NCI-H128 (cell line): ENCODE measurements around the gene RSBN1L.
"Not testable (repeated sequence)": the region's sequence is repeated elsewhere in the genome, so short reads cannot be mapped to it uniquely, and the experiment has no call there.

Experiments
- DNase-seq: peaks from one replicate; lab custom pipeline; 2025; ENCODE audit not compliant: unreplicated experiment; lab: John Stamatoyannopoulos, UW

RSBN1L gene

DNA sequence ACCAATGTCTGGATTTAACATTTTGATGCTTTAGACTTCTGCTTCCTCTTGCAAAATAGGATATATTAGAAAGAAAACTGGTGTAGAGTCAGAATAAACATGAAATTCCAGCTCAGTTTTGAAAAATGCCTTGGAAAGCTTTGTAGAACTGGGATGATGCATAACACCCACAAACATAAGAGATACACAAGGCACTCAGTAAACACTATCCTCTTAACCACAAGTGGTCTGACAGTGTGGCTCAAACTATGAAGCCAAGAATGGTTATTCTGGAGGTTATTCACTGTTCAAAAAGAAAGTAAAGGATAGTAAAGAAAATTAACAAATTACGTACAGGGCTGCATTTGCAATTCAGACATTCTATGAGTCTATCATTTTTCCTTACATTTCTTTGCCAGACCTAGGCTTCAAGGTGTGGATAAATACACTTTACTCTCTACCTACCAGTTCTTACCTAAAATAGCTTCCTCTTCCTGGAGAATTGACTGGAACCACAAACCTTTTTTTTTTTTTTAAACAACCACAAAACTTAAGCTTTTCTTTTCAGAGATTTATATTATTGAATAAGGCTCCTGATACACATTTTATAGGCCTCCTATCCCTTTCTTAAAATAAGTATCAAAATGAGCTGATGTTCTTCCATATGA is 9.0 kb upstream of the RSBN1L start:
- DNase-seq, result no peak

DNA sequence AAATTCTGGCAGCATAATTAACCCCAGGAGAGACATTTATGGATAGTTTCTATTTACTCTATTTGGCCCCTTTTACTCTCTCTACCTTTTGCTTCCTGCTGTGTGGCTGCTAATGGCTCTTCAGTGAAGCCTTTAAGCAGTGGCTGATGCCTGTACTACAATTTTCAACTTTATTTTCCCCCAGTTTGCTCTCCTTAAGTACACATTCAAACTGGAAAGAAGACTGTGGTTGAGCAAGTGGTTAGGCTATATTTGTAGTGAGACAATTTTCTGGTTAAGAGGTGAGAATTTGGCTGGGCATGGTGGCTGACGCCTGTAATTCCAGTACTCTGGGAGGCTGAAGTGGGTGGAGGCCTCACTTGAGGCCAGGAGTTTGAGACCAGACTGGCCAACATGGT is 8.5 kb upstream of the RSBN1L start:
- DNase-seq, result no peak

DNA sequence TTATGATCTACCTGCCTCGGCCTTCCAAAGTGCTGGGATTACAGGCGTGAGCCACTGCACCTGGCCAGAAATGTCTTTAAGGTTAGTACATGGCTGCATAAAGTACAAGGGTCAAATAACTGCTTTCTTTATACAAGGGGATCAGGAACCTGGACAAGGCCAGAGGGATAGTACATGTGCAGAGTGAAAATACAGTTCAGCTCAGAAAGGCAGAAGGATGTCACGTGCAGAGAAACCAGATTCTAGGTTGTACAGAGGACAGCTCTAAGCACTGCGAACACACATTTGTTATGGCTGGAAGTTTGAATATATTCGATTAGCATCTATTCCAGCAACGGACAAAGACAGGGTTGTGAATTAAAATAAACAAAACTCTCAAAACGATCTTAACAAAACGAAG is 6.0 kb upstream of the RSBN1L start:
- no peak for DNase-seq

DNA sequence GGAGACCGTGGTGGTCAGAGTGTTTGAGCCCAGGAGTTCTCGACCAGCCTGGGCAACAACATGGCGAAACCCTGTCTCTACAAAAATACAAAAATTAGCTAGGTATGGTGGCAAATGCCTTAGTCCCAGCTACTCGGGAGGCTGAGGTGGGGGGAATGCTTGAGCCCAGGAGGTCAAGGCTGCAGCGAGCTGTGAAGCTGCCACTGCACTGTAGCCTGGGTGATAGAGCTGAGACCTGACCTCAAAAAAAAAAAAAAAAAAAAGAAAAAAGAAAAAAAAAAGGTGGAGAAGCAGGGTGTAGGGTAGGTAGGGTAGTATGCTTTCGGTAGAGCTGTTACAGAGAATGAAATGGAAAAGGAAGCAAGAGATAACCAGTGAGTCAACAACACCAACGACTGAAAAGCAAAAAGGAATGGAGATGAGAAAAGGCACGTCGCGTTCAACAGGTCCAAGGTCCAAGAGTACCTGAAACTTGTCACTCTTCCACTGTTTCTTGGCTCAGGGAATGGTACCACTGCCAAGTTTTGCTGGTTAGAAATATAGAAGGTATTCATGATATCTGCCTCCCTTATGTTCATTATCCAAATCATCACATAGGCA is 4.3 kb upstream of the RSBN1L start:
- DNase-seq, result no peak

DNA sequence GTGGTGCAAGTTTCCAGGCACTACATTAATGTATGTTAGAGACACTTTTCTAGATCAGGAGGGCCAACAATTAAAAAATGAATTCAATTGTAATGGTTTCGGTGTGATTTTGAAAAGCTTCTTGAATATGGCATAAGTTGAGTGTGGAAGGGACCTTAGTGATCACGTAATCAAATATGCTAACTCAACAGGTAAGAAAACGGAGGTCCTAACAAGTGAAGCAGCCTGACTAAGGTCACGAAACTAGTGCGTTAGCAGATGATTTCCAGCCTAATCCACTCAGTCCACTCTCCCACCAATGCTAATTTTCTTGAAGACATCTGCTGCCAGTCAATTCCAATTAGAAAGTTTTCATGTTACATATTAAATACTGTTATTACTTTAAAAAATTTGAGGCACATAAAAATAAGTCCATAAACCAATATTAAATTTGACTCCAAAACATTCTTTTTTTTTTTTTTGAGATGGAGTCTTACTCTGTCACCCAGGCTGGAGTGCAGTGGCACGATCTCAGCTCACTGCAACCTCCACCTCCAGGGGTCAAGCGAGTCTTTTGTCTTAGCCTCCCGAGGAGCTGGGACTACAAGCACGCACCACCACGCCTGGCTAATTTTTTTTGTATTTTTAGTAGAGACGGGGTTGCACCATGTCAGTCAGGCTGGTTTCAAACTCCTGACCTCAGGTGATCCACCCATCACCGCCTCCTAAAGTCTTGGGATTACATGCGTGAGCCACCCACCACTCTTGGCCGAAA is 2.3 kb upstream of the RSBN1L start:
- no peak for DNase-seq

DNA sequence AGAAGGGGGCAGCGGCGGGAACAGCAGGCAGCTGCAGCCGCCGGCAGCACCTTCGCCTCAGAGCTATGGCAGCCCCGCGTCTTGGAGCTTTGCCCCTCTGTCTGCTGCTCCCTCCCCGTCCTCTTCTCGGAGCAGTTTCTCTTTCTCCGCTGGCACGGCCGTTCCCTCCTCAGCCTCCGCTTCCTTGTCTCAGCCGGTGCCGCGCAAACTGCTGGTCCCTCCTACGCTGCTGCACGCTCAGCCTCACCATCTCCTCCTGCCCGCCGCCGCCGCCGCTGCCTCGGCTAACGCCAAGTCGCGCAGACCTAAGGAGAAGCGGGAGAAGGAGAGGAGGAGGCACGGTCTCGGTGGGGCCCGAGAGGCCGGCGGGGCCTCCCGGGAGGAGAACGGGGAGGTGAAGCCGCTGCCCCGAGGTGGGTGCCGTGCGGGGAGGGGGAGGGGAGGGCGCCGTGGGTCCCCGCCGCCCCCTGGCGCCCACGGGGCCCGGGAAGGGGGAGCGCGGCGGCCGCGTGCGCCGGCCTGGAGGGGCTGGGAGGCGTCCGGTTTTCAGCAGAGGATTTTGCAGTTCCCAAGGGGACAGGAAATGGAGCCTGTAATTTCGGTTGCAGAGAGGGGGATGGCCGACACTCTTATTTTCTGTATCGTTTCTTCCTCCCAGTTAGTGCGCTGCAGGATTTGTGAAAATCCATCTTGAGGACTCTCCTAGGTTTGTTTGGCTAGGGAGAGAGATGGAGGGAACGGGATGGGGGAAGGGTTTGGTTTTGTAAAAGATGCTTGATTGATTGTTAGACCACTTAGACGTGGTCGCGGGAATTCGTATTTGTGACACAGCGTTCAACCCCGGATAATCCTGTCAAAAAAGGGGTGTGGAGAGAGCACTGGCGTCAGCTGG is 630 bp downstream of the RSBN1L start:
- no peak for DNase-seq

DNA sequence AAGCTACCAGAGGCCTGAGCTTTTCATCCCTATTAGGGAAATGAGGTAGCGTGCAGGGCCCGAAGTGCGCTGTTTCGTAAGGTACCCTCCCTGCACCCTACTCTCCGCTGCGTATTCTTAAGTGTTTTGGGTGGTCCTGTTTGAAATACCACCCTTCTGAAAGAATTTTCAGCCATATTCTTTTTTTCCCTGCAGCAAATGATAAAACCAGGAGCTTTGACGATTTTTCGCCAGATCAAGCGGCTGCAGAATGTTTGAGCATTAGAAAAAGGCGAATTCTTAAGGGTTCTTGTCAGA is 1.2 kb downstream of the RSBN1L start:
- no peak for DNase-seq

DNA sequence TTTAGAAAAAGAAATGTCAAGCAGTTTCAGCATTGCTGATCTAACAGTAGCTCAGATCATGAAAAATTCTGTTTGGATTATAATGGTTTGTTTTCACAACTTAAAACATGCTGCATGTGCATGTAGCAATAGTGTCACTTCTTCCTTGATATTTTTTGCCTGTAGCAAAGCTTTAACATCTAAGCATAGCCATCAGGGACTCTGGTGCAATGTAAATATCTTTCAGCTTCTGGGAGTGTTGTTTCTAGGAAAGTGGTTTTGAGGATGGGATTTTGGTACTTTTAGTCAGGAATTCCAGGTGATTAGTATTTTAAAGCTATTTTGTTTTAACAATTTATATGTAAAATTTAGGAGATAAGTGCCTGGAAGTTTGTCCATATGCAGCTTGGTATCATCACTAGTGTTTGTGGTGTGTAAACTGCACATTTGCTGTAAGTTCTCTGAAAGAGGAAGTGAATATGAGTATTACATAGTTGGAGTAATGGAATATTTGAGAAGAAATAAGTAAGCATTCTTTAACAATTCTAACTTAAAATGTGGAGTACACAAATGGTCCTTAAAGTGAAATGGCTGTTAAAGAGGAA is 1.9 kb downstream of the RSBN1L start:
- no peak for DNase-seq

DNA sequence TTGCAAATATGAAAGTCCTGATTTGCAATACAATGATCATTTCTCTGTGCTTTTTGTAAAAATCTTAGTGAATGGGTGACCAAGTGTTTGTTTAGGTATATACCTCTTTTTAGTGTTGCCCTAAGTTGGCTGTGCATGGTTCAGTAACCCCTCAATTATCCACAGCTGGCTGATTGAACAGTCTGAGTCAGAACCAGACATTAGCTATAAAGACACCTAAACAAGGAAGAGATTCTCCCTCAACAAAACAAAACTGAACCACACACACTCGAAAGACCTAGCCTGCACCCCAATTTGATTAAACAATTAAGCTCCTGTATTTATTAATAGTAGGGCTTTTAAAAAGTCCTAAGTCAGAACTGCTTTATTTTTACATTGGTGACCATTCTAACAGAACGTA is 2.8 kb downstream of the RSBN1L start:
- no peak for DNase-seq

DNA sequence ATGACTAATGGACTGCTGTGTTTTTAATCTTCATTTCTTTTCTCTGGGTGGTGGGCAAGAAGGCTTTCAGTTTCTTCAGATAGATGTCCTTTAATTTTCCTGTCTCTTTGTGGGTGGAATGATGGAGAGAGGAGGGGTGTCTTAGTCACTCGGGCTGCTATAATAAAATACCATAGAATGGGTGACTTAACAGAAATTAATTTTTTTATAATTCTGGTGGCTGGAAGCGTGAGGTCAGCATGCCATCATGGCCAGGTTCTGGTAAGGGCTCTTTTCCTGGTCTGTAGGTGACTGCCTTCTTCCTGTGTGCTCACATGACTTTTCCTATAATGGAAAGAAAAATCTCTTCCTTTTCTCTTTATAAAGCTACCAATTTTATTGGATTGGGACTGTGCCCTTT is 6.3 kb downstream of the RSBN1L start:
- no peak for DNase-seq

DNA sequence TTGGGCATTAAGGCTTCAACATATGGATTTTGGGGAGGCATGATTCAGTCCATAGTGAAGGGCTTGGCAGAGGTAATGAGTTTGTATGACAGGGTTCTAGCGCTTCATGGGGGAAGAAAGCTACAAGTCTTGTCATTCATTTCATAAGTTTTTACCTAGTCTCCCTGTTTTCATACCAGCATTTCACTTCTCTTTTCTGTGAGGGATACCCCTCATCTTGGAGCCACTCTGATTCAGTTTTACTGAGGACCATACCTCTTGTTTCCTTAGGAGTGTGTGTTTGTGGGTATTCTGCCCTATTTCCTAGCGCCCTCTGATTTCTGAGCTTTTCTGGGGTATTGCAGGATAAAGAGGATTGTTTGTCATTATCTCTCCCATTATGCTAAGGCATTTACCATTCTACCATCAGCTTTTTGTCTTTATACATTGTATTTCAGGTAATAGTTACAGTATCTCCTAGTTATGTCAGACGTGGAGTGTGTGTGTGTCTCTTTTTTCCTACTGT is 6.8 kb downstream of the RSBN1L start:
- DNase-seq, result no peak

DNA sequence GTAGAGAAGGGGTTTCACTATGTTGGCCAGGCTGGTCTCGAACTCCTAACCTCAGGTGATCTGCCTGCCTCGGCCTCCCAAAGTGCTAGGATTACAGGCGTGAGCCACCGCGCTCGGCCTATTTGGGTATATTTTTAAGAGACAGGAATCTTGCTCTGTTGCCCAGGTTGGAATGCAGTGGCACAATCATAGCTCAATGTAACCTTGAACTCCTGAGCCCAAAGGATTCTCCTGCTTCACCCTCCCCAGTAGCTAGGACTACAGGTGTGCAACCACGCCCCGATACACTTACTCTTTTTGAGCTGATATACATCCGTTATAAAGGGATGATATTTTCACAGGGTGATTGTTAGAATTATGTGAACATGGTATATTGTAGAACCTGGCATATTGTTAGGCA is 7.4 kb downstream of the RSBN1L start:
- DNase-seq, result not testable (repeated sequence)

DNA sequence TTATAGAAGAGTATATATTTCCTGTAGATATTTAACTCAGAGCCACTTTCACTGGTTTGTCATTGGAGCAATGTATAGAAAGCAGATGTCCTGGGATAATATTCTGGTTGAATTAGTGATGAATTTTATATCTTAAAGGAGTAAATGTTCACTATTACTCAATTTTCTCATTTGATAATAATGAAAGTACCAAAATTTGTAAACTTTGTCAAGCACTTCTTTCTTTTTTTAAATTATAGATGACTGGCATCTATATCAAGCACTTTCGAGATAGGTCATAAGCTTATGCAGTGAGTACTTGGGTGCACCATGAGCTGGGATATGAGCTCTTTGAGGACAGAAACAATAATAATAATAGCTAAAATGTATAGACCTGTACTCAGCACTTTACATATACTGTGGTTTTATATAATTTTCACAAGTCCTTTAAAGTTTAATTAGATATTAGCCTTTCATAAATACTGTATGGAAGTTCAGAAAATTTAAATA is 11.3 kb downstream of the RSBN1L start:
- no peak for DNase-seq

DNA sequence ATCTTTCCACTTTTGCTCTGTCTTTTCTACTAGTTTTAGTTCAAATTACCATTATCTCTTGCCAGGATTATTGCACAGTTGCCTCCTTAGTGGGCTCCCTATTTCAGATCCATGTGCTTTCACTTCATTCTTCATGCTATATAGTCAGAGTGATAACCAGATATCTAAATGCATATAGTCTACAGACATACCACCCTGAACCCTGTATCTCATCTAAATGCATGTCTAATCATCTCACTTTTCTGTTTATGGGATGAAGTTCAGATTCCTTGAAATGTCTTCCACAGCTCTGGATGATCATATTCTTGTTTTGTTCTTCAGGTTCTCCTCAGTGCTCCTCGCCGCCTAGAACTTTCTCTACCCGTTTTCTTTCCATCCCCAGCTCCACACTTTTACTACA is 13.8 kb downstream of the RSBN1L start:
- DNase-seq, result no peak

DNA sequence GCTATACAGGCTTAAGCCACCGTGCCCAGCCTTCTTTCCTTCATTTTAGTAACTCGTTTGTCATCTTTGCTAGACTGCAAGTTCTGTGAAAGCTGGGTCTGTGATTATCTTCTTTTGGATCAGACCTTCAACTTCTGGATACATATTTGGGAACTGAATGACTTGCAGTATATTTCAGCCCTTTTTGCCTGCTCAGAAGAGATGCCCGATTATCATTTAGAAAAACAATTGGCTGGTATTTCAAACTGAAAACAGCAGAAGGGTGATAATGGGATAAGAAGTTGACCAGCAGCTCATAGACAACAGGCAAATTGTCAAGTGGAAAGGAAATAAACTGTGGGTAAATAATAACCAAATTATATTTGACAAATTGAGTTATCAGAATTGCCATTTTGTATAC is 14.6 kb downstream of the RSBN1L start:
- DNase-seq, result no peak

DNA sequence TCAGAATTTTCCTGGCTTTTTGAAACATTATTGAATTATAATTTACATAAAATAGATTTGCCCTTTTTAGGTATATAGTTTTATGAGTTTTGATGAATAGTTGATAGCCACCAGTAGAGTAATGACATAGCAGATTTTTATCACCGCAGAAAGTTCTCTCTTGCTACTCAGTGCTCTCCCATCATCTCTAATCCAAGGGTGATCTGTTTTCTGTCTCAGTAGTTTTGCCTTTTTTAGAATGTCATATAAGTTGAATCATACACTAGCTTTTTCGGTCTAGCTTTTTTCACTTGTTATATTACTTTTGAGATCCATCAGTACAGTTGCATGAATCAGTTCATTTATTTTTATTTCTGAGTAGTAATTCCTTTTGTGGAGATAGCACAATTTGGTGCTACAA is 17.9 kb downstream of the RSBN1L start:
- no peak for DNase-seq

DNA sequence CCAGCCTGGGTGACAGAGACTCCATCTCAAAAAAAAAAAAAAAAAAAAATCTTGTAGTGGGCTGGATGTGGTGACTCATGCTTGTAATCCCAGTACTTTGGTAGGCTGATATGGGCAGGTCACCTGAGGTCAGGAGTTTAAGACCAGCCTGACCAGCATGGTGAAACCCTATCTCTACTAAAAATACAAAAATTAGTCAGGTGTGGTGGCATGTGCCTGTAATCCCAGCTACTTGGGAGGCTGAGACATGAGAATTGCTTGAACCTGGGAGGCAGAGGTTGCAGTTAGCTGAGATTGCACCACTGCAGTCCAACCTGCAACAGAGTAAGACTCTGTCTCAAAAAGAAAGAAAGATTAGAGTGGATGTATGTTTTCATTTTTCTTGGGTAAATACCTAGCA is 18.7 kb downstream of the RSBN1L start:
- DNase-seq, result not testable (repeated sequence)

DNA sequence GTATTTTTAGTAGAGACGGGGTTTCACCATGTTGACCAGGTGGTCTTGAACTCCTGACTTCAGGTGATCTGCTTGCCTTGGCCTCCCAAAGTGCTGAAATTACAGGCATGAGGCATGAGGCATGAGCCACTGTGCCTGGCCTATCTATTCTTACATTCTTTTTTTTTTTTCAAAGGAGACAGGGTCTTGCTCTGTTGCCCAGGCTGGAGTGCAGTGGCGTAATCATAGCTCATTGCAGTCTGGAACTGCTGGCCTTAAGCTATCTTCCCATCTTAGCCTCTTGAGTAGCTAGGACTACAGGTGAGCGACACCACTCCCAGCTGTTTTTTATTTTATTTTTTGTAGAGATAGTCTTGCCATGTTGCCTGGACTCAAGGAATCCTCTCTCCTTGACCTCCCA is 20.5 kb downstream of the RSBN1L start:
- DNase-seq, result no peak

DNA sequence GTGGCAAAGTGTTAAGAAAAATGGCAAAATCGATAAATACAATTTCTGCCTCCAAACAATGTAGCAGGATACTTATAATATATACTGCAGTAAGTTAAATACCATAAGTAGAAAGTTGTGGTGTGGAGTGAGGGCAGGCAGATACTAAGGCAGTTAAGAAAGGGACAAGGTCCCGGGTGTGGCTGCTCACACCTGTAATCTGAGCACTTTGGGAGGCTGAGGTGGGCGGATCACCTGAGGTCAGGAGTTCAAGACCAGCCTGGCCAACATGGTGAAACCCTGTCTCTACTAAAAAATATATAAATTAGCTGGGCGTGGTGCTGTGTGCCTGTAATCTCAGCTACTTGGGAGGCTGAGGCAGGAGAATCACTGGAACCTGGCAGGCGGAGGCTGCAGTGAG is 21.3 kb downstream of the RSBN1L start:
- not testable (repeated sequence) for DNase-seq

DNA sequence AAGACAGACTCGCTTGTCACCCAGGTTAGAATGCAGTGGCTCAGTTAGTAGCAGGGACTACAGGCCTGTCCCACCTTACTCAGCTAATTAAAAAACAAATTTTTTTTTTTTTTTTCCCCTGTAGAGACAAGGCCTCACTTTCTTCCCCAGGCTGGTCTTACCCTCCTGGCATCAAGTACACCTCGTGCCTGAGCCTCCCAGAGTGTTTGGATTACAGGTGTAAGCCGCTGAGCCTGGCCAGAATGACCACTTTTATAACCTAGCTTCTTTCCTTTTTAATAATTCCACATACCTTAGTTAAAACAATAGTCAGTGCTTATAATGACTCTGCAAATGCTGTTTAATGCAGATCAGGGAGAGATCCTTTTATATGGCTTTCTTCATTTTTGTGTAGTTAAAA is 31.3 kb downstream of the RSBN1L start:
- DNase-seq, result no peak
